RWPE1 (cell line): Measurements from ENCODE around the gene UBE2D2.

Experiments used
- CTCF ChIA-PET: fragments of 350-600 bp; sonication (Branson Sonifier 250); formaldehyde crosslinking; extraction: SDS; loops from one replicate; lab custom pipeline; 2021; lab: Yijun Ruan, JAX
- POLR2A ChIA-PET: fragments of 400-600 bp; formaldehyde crosslinking; extraction: SDS; loops from one replicate; lab custom pipeline; 2020; ENCODE audit warnings: antibody characterized with exemption; ENCODE audit not compliant: low non-redundant PET; lab: Yijun Ruan, JAX
- DNase-seq: peaks from one replicate; pipeline ENCODE4 v3.0.0; 2012; ENCODE audit warnings: low spot score
- H3K27ac ChIP-seq: fragments of 450-650 bp; 2 replicates; pipeline ENCODE4 v1.5.1; 2017
- CTCF ChIP-seq: fragments of 450-650 bp; conservative IDR thresholded peaks from 2 replicates; pipeline ENCODE4 v1.5.1; 2017; ENCODE audit warnings: low read depth, mild to moderate bottlenecking

Gene UBE2D2

GRCh38 chr5:139659695-139660101, 98.6 kb downstream of the UBE2D2 start:
- ChIA-PET CTCF (interaction anchor here (0.6 to 2.9 kb wide), 5 partner anchors 20 to 146 kb away, joined by 3 to 15 read pairs (median 5); no protein-coding TSS in a partner anchor), POLR2A (interaction anchor here (2.0 kb wide), 1 partner anchor 12 kb away, joined by 16 read pairs; the partner anchor contains the start of gene CXXC5)
- TF ChIP-seq CTCF, result no peak
- no peak for DNase-seq
- peak overlapping the region; percentile 94 for H3K27ac ChIP-seq

- peak; percentile 68 for DNase-seq
- CTCF ChIA-PET, result interaction anchor here (0.6 to 2.9 kb wide), 7 partner anchors 19 to 531 kb away, joined by 3 to 15 read pairs (median 5); no protein-coding TSS in a partner anchor
- POLR2A ChIA-PET, result interaction anchor here (0.5 to 2.0 kb wide), 2 partner anchors 12 to 140 kb away, joined by 3 to 16 read pairs; partner anchors contain the start of gene CXXC5
- TF ChIP-seq CTCF, result no peak
- peak overlapping the region; percentile 94 for H3K27ac ChIP-seq
Observed at GRCh38 chr5:139660105-139660922, 99.2 kb downstream of the UBE2D2 start.

GRCh38 chr5:139660923-139661814, 100.0 kb downstream of the UBE2D2 start:
- TF ChIP-seq CTCF, result no peak
- DNase-seq, result peak; percentile 96
- H3K27ac ChIP-seq, result peak overlapping the region; percentile 94
- POLR2A ChIA-PET, result interaction anchor here (0.6 to 2.0 kb wide), 3 partner anchors 13 to 108 kb away, joined by 3 to 16 read pairs (median 3); partner anchors contain the start of gene CXXC5
- CTCF ChIA-PET, result interaction anchor here (0.6 to 2.9 kb wide), 6 partner anchors 19 to 531 kb away, joined by 3 to 15 read pairs (median 4); no protein-coding TSS in a partner anchor

GRCh38 chr5:139662617-139663016, 101.5 kb downstream of the UBE2D2 start:
- POLR2A ChIA-PET, result no interaction called here
- peak overlapping the region; percentile 94 for H3K27ac ChIP-seq
- TF ChIP-seq CTCF, result no peak
- CTCF ChIA-PET, result no interaction called here
- no peak for DNase-seq

GRCh38 chr5:139663207-139664085, 102.3 kb downstream of the UBE2D2 start:
- ChIA-PET CTCF (interaction anchor here (0.6 to 2.9 kb wide), 3 partner anchors 30 to 1683 kb away, joined by 3 to 10 read pairs (median 3); no protein-coding TSS in a partner anchor), POLR2A (no interaction called here)
- H3K27ac ChIP-seq, result peak overlapping the region; percentile 94
- no peak for DNase-seq
- no peak for TF ChIP-seq CTCF
